Suprapubic skin (tissue), 4 donors: ENCODE data around the gene AMER3. TPM values are rescaled to one million over a fixed set of nuclear protein-coding genes. Genes with fewer than 3 reads are reported as not detected.

Source experiments
- DNase-seq, 2 donors: peaks; one replicate each; pipeline ENCODE4 v3.0.0-alpha.2; 2019; ENCODE audit warnings: low spot score in 2 of 2
- H3K27ac ChIP-seq: fragments of 200-600 bp; sonication (generic); one replicate; pipeline ENCODE4 v1.5.1; 2019
- H3K27me3 ChIP-seq: fragments of 200-600 bp; sonication (generic); one replicate; pipeline ENCODE4 v1.5.1; 2019
- H3K36me3 ChIP-seq: fragments of 200-600 bp; sonication (generic); one replicate; pipeline ENCODE4 v1.5.1; 2019
- H3K4me1 ChIP-seq: fragments of 200-600 bp; sonication (generic); one replicate; pipeline ENCODE4 v1.5.1; 2019
- H3K4me3 ChIP-seq: fragments of 200-600 bp; sonication (generic); one replicate; pipeline ENCODE4 v1.5.1; 2019; ENCODE audit warnings: mild to moderate bottlenecking
- H3K9me3 ChIP-seq: fragments of 200-600 bp; sonication (generic); one replicate; pipeline ENCODE4 v1.5.1; 2019
- EP300 ChIP-seq: sonication (generic); formaldehyde crosslinking; IDR thresholded peaks from one replicate; pipeline ENCODE4 v1.6.1; 2017; ENCODE audit warnings: antibody characterized with exemption
- POLR2A ChIP-seq, 2 donors: fragments of 450-650 bp; IDR thresholded peaks; one replicate each; pipeline ENCODE4 v1.6.1; 2017; ENCODE audit warnings: antibody characterized with exemption in 2 of 2, mild to moderate bottlenecking in 2 of 2, moderate library complexity in 2 of 2
- POLR2AphosphoS5 ChIP-seq, 3 donors: sonication (generic); formaldehyde crosslinking; IDR thresholded peaks; one replicate each; pipeline ENCODE4 v1.6.1; 2017; ENCODE audit warnings: antibody characterized with exemption in 3 of 3
- WGBS: methylation state at CpG from one replicate; pipeline ENCODE4 v1.1.5; 2018; 5-methylcytosine and 5-hydroxymethylcytosine counted together
- total RNA-seq, 4 donors: library from RNA; depleted of rRNA; stranded (reverse); fragments of >200 nt; gene quantifications; one replicate each; pipeline ENCODE4 v1.1.0, GENCODE V29; 2016
- TF ChIP-seq, protein P1 (sequence below), 2 donors: fragments of 200-600 bp in 1 of 2; fragments of 450-650 bp in 1 of 2; sonication (generic) in 1 of 2; IDR thresholded peaks; one replicate each; pipeline ENCODE4 v1.5.1; 2016 to 2019; ENCODE audit warnings: antibody characterized with exemption in 2 of 2, mild to moderate bottlenecking in 1 of 2, moderate library complexity in 1 of 2

The AMER3 gene
- total RNA-seq, 4 donors from 2014 or later = not detected

- no peak for DNase-seq
- Histone ChIP-seq H3K4me3 (no peak overlapping the region), H3K9me3 (no peaks in the 10 kb centered on the region), H3K36me3 (no peaks in the 10 kb centered on the region), H3K4me1 (peaks cover 5% of the 10 kb centered on the region), H3K27me3 (peaks cover 49% of the 10 kb centered on the region), H3K27ac (no peak overlapping the region)
- TF ChIP-seq, protein P1, sequence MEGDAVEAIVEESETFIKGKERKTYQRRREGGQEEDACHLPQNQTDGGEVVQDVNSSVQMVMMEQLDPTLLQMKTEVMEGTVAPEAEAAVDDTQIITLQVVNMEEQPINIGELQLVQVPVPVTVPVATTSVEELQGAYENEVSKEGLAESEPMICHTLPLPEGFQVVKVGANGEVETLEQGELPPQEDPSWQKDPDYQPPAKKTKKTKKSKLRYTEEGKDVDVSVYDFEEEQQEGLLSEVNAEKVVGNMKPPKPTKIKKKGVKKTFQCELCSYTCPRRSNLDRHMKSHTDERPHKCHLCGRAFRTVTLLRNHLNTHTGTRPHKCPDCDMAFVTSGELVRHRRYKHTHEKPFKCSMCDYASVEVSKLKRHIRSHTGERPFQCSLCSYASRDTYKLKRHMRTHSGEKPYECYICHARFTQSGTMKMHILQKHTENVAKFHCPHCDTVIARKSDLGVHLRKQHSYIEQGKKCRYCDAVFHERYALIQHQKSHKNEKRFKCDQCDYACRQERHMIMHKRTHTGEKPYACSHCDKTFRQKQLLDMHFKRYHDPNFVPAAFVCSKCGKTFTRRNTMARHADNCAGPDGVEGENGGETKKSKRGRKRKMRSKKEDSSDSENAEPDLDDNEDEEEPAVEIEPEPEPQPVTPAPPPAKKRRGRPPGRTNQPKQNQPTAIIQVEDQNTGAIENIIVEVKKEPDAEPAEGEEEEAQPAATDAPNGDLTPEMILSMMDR (IDR thresholded peaks at IDR 0.05) = no peak
- TF ChIP-seq EP300 (no peak), POLR2A (IDR thresholded peaks at IDR 0.05) (no peak), POLR2AphosphoS5 (IDR thresholded peaks at IDR 0.05) (no peak)
- WGBS = 56% methylated on average over 3 of the region's 10 CpGs
Observed at GRCh38 chr2:130759906-130760753, 4.8 kb downstream of the AMER3 start.

DNA sequence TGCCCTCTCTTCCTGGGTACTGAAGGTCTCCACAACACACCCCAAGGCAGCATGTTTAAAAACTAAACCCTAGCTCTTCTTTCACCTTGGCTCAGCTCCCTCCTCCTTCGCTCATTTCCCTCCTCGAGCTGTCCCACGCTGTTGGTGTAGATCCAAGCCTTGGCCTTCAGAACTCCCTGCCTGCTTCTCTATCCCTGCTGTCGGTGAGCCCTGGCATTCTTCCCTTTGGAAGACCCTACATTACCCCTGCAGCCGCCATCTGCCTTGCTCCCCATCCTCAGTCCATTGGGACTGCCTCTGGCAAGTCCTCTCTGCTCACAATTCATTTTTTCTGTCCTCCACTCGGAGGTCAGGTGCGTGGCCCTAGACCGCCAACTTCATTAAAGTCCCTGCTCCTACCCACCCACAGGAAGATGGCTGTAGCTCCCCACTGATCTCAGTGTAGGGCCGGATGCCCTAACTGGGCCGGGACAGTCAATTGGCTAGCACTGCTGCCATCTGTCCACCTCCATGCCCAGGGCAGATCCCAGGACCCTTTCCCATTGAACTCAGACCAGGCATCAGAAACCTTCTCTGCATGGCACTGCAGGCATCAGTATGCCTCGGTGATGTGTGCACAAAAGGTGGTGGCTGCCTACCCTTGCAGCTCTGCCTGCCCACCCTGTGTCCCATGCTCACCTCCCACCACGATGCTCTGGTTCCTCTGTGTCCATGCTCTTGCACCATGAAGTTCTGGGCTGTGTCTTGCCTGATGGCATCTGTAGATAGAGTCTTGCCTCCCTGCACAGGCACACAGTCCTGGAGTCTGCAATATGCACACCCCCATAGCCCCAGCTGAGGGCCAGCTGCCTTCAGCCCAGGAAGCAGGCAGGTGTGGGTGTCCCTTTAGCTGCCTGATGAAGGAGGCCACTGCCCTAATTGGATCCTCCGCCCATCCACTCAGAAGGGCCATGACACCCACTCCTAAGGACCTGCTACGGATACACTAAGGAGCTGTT, 5.7 kb downstream of the AMER3 start:
- Histone ChIP-seq H3K36me3 (no peaks in the 10 kb centered on the region), H3K4me3 (no peak overlapping the region), H3K27me3 (peaks cover 40% of the 10 kb centered on the region), H3K9me3 (no peaks in the 10 kb centered on the region), H3K27ac (no peak overlapping the region), H3K4me1 (no peaks in the 10 kb centered on the region)
- 79% methylated on average over 11 of the region's 14 CpGs for WGBS
- TF ChIP-seq EP300 (no peak), POLR2AphosphoS5 (IDR thresholded peaks at IDR 0.05) (no peak), POLR2A (IDR thresholded peaks at IDR 0.05) (no peak)
- DNase-seq = no peak

DNA sequence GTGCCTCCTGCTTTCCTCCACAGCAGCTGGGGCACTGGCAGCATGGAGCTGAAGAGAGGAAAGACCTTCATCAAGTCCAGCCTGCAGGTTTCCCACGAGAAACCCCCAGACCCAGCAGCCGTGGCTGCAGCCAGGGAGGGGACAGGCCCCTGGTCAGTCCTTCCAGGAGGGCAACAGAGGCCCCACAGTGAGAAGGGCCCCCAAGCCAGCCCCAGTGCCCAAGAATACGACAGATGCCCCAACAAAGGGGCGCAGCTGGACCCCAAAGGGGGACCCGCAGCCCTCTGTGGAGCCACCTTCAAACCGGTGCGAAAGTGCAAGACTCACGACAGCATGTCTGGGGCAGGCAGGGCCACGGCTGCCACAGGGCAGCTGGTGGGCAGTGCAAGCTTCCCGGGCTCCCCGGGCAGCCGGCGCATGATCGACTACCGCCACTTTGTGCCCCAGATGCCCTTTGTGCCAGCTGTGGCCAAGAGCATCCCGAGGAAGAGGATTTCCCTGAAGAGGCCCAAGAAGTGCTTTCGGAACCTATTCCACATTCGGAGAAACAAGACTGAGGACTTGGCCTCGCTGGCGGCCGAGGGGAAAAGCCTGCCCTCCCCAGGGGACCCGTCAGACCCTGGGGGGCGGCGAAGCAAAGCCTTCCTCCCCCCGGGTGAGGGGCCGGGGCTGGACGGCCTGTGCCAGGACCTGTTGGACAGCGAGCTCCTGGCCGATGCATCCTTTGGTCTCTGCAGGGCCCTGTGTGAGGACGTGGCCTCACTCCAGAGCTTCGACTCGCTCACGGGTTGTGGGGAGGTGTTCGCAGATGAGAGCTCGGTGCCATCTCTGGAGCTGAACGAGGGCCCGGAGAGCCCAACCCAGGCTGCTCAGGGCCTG, 6.9 kb downstream of the AMER3 start:
- Histone ChIP-seq H3K4me3 (no peak overlapping the region), H3K27me3 (peaks cover 33% of the 10 kb centered on the region), H3K27ac (no peak overlapping the region), H3K9me3 (no peaks in the 10 kb centered on the region), H3K36me3 (no peaks in the 10 kb centered on the region), H3K4me1 (no peaks in the 10 kb centered on the region)
- TF ChIP-seq POLR2AphosphoS5 (IDR thresholded peaks at IDR 0.05) = no peak
- no peak for TF ChIP-seq EP300
- TF ChIP-seq POLR2A (IDR thresholded peaks at IDR 0.05) = no peak
- TF ChIP-seq, protein P1 (IDR thresholded peaks at IDR 0.05) = no peak
- 84% methylated on average over 6 of the region's 37 CpGs for WGBS
- no peak for DNase-seq

GRCh38 chr2:130762910-130763385, 7.6 kb downstream of the AMER3 start:
- no peak overlapping the region for H3K27ac ChIP-seq
- H3K4me1 ChIP-seq = no peaks in the 10 kb centered on the region
- peaks cover 26% of the 10 kb centered on the region for H3K27me3 ChIP-seq
- 79% methylated on average over 17 of the region's 22 CpGs for WGBS
- TF ChIP-seq, protein P1 (IDR thresholded peaks at IDR 0.05) = no peak
- TF ChIP-seq POLR2AphosphoS5 (IDR thresholded peaks at IDR 0.05) (no peak), EP300 (no peak), POLR2A (IDR thresholded peaks at IDR 0.05) (no peak)
- no peaks in the 10 kb centered on the region for H3K9me3 ChIP-seq
- no peak for DNase-seq
- H3K36me3 ChIP-seq = no peaks in the 10 kb centered on the region
- H3K4me3 ChIP-seq = no peak overlapping the region

- no peaks in the 10 kb centered on the region for H3K36me3 ChIP-seq
- H3K9me3 ChIP-seq = no peaks in the 10 kb centered on the region
- no peaks in the 10 kb centered on the region for H3K4me1 ChIP-seq
- DNase-seq = no peak
- H3K27ac ChIP-seq = no peak overlapping the region
- peaks cover 25% of the 10 kb centered on the region for H3K27me3 ChIP-seq
- no peak overlapping the region for H3K4me3 ChIP-seq
- 80% methylated on average over 1 of the region's 12 CpGs for WGBS
- TF ChIP-seq POLR2AphosphoS5 (IDR thresholded peaks at IDR 0.05) (no peak), POLR2A (IDR thresholded peaks at IDR 0.05) (no peak), EP300 (no peak)
- TF ChIP-seq, protein P1 (IDR thresholded peaks at IDR 0.05) = no peak
Observed at GRCh38 chr2:130763405-130763804, 8.1 kb downstream of the AMER3 start.
